ENCODE data around the gene IREB2.

IREB2 gene

DNA sequence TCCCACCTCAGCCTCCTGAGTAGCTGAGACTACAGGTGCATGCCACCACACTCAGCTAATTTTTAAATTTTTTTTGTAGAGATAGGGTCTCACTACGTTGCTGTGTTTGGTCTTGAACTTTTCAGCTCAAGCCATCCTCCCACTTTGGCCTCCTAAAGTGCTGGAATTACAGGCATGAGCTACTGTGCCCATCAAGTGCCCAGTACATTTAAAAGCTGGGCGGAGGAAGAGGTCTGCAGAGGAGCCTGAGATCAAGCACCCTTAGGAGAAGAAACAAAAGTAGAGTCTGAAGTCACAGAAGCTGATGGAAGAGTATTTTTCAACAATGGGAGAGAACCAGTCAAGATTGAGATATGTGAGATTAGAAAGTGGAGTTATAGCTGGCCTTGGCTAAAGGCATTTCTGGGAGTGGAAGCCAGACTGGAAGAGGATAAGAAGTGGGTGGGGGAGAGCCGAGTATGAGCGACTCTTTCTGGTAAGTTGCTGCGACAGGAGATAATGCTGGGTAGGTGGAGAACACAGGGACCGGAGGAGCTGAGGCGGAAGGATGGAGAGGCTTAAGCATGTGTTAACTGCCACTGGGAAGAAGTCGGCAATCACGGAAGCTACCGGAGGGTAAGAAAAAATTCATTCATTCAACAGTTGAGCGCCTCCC, 782 bp upstream of the IREB2 start:
- DNase-seq (ENCODE audit: low spot score), result no peak

- DNase-seq (ENCODE audit: low spot score), result no peak
These were observed 736 bp downstream of the IREB2 start for GRCh38 chr15:78438619-78439285.

GRCh38 chr15:78440375-78441373, 2.7 kb downstream of the IREB2 start:
- no peak for DNase-seq (ENCODE audit: low spot score)

DNA sequence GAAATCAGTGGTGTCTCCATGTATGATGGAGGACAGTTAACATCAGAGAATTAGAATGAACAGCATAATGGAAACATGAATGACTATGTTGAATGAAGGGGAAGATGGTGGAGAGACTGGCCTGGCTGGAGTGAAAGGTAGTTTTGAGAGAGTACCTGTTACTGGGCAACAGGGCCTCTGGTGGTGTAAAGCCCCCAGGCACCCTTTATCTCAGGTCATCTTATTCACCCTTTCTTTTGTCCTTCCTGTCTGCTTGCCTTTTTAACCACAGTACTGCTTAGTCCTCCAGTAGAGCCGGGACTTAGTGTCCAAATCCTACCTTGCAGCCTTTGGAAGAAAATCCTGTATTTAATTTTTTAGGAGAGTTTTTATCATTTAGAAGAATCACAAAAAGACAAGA, 6.2 kb downstream of the IREB2 start:
- no peak for DNase-seq (ENCODE audit: low spot score)

- no peak for DNase-seq (ENCODE audit: low spot score)
These were observed 7.9 kb downstream of the IREB2 start for GRCh38 chr15:78445875-78446274.

GRCh38 chr15:78446551-78446950, 8.5 kb downstream of the IREB2 start:
- no peak for DNase-seq (ENCODE audit: low spot score)

DNA sequence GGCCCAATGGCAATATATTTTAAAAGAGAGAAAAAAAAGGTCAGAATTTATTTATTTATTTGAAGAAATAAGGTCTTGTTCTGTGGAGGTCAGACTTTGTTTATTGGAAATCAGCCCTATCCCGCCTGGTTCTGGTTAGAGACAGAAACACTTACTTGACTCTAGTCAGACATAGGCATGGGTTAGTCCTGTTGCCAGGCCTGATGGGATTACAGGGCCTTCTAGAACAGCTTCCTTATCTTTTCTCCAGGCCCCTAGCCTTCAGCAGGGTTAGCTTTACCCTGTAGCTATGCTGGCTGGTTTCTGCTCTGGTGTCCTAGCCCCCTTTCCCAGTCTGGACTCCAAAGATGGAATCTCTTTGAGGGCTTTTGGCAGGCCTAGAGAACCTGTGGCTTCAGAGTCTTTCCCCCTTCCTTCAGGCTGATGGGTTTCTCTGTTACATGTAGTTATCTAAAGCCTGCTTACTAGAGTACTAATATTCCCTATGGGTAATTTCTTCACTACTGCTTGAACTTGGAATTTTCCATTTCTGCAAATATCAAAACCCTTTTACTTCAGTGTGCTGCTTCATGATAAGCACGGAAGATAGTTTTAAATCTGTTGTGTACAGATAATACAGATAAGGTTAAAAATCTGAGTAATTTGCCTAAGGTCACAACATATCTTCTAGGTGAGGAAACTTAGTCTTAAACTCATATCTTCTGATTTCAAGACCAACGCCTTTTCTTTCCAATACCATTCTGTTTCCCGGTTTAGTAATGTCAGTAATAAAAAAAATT, 10.6 kb downstream of the IREB2 start:
- DNase-seq (ENCODE audit: low spot score), result no peak

DNA sequence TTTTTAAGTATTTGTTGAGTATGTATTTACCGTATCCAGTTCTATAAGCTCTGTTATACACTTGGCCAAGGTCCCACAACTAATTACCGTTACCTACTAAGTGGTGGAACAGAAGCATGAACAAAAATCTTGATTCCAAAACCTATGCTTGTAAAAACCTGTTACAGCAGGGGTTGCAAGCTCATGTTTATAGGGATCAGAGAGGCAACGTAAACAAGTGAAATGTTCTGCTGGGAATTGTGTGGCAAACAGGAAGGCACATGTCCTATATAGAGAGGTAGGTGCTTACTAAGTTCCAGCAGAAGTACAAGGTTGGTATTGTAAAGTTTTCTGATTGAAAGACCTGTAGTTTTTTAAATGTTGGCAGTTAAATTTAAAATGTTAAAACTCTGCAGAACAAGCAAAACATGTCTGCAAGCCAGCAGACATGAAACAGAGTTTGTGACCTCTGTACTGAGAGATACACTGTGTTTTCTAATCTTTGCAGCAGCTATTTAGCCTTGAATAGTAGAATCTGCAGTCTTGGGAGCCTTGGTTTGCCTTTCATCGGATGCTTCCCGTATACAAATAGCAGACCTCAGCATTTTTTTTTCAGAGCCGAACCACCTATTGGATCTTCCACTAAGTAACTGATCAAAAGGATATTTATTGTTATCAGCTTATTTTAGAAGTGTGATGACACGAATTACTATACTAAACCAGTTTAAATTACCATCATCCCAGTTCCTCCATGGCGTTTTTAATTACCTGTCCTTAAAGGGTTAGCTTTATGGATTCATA, 11.4 kb downstream of the IREB2 start:
- DNase-seq (ENCODE audit: low spot score), result no peak

DNA sequence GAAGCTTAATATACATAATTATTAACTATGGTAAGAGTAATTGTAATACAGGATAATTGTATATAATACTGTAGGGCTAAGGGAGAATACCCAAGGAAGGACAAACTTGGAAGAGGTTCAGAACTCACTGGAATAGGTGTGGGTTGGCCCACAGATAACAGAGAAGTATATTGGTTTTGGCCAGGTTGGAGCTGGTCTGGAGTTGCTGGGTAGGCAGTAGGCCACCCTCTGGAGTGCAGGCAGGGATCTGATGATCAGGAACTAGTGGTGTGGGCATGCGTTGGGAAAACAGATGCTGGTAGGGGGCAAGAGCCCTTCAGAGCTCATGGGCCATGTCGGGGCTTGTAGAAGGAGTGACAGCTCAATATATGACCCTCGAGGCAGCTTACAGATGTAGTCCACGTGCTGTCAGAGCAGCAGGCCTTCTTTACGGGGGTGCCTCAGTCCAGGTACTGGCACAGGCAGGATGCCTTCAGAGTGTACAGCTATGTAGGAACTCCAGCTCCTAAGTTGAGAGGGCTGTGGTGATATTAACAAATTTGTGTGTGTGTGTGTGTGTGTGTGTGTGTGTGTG, 12.4 kb downstream of the IREB2 start:
- no peak for DNase-seq (ENCODE audit: low spot score)

GRCh38 chr15:78452485-78452884, 14.5 kb downstream of the IREB2 start:
- no peak for DNase-seq (ENCODE audit: low spot score)

DNA sequence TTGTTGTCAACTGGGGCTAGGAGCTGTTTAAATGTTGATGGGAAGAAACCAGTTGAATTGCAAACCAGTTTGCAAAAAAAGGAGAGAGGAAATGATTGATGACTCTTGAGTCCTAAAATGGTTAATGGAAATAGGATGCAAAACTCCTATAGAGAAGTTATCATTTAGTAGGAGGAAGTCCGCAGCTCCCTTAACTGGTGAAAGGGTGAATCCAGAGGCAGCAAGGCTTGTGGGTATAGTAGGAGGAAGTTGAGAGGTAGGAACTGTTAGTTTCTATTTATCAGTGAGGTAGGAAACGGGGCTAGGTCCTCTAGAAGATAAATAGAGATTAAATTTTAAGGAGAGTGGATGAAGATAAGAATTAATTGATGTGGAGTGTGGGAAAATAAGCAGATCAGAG, 15.4 kb downstream of the IREB2 start:
- no peak for DNase-seq (ENCODE audit: low spot score)

- DNase-seq (ENCODE audit: low spot score), result no peak
These were observed 17.0 kb downstream of the IREB2 start for GRCh38 chr15:78454992-78455391.

- DNase-seq (ENCODE audit: low spot score), result no peak
These were observed 17.7 kb downstream of the IREB2 start for GRCh38 chr15:78455749-78456148.

- no peak for DNase-seq (ENCODE audit: low spot score)
These were observed 18.4 kb downstream of the IREB2 start for GRCh38 chr15:78456426-78456825.

DNA sequence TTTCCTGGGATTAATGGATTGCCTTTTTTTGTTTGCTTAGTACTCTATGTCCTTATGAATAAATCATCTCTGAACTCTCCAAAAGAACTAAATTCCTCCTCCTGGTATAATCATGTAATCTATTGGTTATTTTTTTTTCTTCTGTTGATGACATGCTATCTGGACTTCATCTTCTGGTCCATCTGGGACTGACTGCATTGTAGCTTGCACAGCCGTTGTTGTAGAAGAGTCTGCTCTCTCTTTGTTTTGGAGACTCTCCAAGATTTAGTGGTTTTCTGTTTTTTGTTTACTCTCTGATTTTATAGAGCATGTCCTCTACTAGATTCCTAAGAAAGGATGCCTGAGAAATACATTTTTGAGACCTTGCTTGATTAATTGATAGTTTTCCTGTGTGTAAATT, 19.1 kb downstream of the IREB2 start:
- no peak for DNase-seq (ENCODE audit: low spot score)

GRCh38 chr15:78460737-78461136, 22.7 kb downstream of the IREB2 start:
- DNase-seq (ENCODE audit: low spot score), result no peak

GRCh38 chr15:78461171-78461888, 23.3 kb downstream of the IREB2 start:
- peak; percentile 14 for DNase-seq (ENCODE audit: low spot score)

GRCh38 chr15:78469031-78469430, 31.0 kb downstream of the IREB2 start:
- no peak for DNase-seq (ENCODE audit: low spot score)

DNA sequence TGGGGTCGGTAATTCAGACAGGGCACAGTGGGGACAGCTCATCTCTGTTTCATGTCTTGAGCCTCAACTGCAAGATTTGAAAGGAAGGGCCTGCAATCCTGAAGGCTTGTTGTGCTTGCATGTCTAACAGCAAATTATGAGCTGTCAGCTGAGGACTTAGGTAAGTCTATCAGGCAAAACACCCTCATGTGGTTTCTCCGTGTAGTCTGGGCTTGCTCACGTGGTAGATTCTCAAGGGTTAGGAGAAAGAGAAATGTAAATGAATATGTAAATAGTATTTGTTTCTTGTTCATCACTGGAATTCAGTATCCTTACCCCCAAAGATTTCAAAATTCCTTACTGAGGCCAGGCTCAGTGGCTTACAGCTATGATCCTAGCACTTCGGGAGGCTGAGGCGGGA, 39.3 kb downstream of the IREB2 start:
- no peak for DNase-seq (ENCODE audit: low spot score)

DNA sequence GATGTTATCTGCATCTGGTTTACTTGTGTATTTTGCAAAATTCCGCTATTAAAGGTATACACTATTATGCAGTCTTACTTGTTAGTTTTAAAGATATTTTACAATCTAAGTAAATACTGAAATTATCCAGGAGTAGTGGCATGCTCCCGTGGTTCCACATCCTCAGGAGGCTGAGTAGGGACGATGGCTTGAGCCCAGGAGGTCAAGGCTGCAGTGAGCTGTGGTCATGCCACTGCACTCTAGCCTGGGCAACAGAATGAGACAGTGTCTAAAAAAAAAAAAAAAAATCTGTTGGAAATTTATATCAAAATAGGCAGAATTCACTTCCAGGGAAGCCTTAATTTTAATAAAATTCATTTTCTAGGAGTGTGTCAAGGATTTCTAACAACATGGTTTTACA, 41.6 kb downstream of the IREB2 start:
- no peak for DNase-seq (ENCODE audit: low spot score)

Data from CD4-positive, alpha-beta T cell treated with Interleukin-6 at 100 ng/mL for 8 hours (primary cell).